GM23338 (cell line): ENCODE results near the gene KDM4B.

ENCODE experiments used
- CREB1 ChIP-seq: fragments of 250-450 bp; sonication (Bioruptor Pico); IDR thresholded peaks from 2 replicates; pipeline ENCODE4 v1.5.0; 2020; ENCODE audit warnings: low read depth, mild to moderate bottlenecking, moderate library complexity
- CTCF ChIP-seq, 2 experiments: fragments of 200-600 bp in 1 of 2; sonication (generic) in 1 of 2; conservative IDR thresholded peaks; 2 replicates each; pipeline versions ENCODE4 v1.5.1 to v1.6.1; 2016 to 2017; ENCODE audit warnings: antibody characterized with exemption in 2 of 2, low read depth in 2 of 2, mild to moderate bottlenecking in 2 of 2, moderate library complexity in 1 of 2
- ETS1 ChIP-seq: IDR thresholded peaks from 2 replicates; pipeline ENCODE4 v1.6.1; 2016; ENCODE audit warnings: antibody characterized with exemption
- EZH2 ChIP-seq: fragments of 200-600 bp; sonication (generic); IDR thresholded peaks from one replicate; pipeline ENCODE4 v1.8.0; 2017; ENCODE audit warnings: antibody characterized with exemption, mild to moderate bottlenecking, low read depth; ENCODE audit not compliant: unreplicated experiment
- EZH2phosphoT487 ChIP-seq: fragments of 200-600 bp; sonication (generic); IDR thresholded peaks from one replicate; pipeline ENCODE4 v1.8.1; 2018; ENCODE audit warnings: antibody characterized with exemption; ENCODE audit not compliant: unreplicated experiment
- JUNB ChIP-seq: IDR thresholded peaks from one replicate; pipeline ENCODE4 v1.6.1; 2016; ENCODE audit warnings: antibody characterized with exemption; ENCODE audit not compliant: unreplicated experiment
- NANOG ChIP-seq: IDR thresholded peaks from 2 replicates; pipeline ENCODE4 v1.6.1; 2016; ENCODE audit warnings: antibody characterized with exemption, borderline replicate concordance
- POLR2AphosphoS5 ChIP-seq: IDR thresholded peaks from 2 replicates; pipeline ENCODE4 v1.6.1; 2016; ENCODE audit warnings: antibody characterized with exemption, low read depth
- REST ChIP-seq: IDR thresholded peaks from one replicate; pipeline ENCODE4 v1.6.1; 2018; ENCODE audit warnings: antibody characterized with exemption; ENCODE audit not compliant: unreplicated experiment
- STAT1 ChIP-seq: IDR thresholded peaks from one replicate; pipeline ENCODE4 v1.6.1; 2016; ENCODE audit warnings: antibody characterized with exemption; ENCODE audit not compliant: unreplicated experiment
- ZNF114 ChIP-seq: fragments of 250-450 bp; sonication (Bioruptor Pico); IDR thresholded peaks from 2 replicates; pipeline ENCODE4 v1.5.0; 2020; ENCODE audit warnings: mild to moderate bottlenecking, moderate library complexity
- ZNF331 ChIP-seq: fragments of 250-450 bp; sonication (Bioruptor Pico); IDR thresholded peaks from 2 replicates; pipeline ENCODE4 v1.5.0; 2020; ENCODE audit warnings: low read depth, mild to moderate bottlenecking, moderate library complexity

GRCh38 chr19:5035105-5035761, 66.3 kb downstream of the KDM4B start:
- TF ChIP-seq CTCF (conservative IDR thresholded peaks at IDR 0.05; ENCODE audit: low read depth in 2 of 2), result no peak
- no peak for TF ChIP-seq ZNF114
- TF ChIP-seq JUNB, result no peak
- no peak for TF ChIP-seq POLR2AphosphoS5
- TF ChIP-seq EZH2, result no peak
- no peak for TF ChIP-seq ZNF331 (CRISPR knock-in tag)
- TF ChIP-seq EZH2phosphoT487, result no peak
- no peak for TF ChIP-seq NANOG
- TF ChIP-seq REST, result no peak
- no peak for TF ChIP-seq CREB1 (CRISPR knock-in tag)
- no peak for TF ChIP-seq ETS1
- TF ChIP-seq STAT1, result no peak
